ENCODE measurements around the gene AMBRA1. TPM values are rescaled to one million over a fixed set of nuclear protein-coding genes. Genes with fewer than 3 reads are reported as not detected.

The AMBRA1 gene
- total and polyA plus RNA-seq, 12 donors: 5.2 to 23.3 (median 16.0) TPM

DNA sequence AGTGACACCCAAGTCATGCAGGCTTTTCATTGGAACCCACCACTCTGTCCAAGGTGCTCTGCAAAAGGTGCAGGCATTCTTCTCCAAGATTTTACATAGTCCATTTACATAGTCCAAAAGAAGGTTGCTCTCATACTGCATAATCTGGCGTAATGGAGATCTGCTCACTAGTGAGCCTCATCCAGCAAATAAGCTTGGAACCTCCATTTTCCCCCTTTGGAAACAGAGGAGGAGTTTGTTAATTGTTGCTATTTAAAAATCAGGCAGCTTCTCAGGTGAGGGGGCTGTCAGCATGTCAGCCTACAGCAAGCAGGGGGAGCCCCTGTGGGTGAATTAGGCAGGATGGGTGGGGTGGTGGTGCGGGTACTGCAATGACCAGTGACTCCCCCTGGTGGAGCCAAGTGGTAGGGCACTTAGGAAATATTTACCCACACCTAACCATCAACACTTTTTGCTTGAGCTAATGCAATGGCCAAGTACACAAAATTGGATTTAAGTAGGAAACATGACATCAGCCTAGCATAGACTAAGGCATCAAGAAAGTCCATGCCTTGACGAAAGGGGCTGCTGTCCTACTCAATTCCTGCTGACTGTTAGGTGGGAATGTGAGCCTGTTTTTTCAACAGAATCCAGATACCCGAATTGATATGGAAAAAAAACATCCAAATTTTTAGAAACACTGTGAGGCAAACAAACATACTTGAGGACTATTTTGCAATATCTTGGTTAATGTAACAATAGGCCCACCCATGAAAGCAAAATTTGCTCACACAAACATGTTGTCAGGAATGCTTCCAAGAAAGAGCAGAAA is 64.5 kb downstream of the AMBRA1 start:
- intact Hi-C loops (cut with DNase I): loop anchor here in 7 of 10 donors (2.0 to 5.0 kb wide), 4 partner anchors 37 to 142 kb away; partner anchors contain the start of gene CHRM4 (in 1 of the 7)
- 43 to 53% methylated on average over 4 of the region's 4 CpGs for WGBS, 2 donors
- H3K27ac ChIP-seq: no peak overlapping the region
- H3K36me3 ChIP-seq: no peaks in the 10 kb centered on the region
- TF ChIP-seq, protein P1, sequence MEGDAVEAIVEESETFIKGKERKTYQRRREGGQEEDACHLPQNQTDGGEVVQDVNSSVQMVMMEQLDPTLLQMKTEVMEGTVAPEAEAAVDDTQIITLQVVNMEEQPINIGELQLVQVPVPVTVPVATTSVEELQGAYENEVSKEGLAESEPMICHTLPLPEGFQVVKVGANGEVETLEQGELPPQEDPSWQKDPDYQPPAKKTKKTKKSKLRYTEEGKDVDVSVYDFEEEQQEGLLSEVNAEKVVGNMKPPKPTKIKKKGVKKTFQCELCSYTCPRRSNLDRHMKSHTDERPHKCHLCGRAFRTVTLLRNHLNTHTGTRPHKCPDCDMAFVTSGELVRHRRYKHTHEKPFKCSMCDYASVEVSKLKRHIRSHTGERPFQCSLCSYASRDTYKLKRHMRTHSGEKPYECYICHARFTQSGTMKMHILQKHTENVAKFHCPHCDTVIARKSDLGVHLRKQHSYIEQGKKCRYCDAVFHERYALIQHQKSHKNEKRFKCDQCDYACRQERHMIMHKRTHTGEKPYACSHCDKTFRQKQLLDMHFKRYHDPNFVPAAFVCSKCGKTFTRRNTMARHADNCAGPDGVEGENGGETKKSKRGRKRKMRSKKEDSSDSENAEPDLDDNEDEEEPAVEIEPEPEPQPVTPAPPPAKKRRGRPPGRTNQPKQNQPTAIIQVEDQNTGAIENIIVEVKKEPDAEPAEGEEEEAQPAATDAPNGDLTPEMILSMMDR (IDR thresholded peaks at IDR 0.05): peak; percentile 90 to 97 (median 92)
- ATAC-seq: peak; percentile 41 to 86 (median 82)
- no peak overlapping the region for H3K4me3 ChIP-seq
- no peaks in the 10 kb centered on the region for H3K27me3 ChIP-seq
- peak; percentile 36 to 71 for DNase-seq
- peaks cover 0 to 16% (median 4%) of the 10 kb centered on the region in 11 donors for H3K9me3 ChIP-seq
- H3K4me1 ChIP-seq: peaks cover 5 to 48% (median 38%) of the 10 kb centered on the region in 9 donors

GRCh38 chr11:46528445-46529094 is 65.3 kb downstream of the AMBRA1 start:
- H3K4me1 ChIP-seq: peaks cover 5 to 54% (median 40%) of the 10 kb centered on the region in 9 donors
- intact Hi-C loops (cut with DNase I): loop anchor here in 7 of 10 donors (2.0 to 5.0 kb wide), 4 partner anchors 36 to 141 kb away; partner anchors contain the start of gene CHRM4 (in 1 of the 7)
- ATAC-seq: peak in 2 of 8 donors; percentile 18 to 24

DNA sequence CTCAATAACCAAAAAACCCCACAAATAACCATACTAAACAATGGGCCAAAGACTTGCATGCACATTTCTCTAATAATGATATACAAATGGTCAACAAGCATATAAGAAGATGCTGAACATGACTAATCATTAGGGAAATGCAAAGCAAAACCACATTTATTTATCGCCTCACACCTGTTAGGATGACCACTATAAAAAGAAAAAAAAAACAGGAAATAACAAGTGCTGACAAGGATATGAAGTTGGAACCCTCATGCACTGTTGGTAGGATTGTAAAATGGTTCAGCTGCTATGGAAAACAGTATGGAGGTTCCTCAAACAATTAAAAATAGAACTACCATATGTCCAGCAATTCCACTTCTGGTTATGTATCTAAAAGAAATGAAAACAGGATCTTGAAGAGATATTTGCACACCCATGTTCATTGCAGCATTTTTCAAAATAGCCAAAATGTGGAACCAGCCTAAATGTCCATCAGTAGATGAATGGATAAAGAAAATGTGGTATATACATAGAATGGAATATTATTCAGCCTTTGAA is 66.2 kb downstream of the AMBRA1 start:
- H3K4me1 ChIP-seq: peaks cover 5 to 63% (median 47%) of the 10 kb centered on the region in 9 donors
- ATAC-seq (no peak), DNase-seq (no peak)
- no peaks in the 10 kb centered on the region for H3K27me3 ChIP-seq
- intact Hi-C loops (cut with DNase I): loop anchor here in 7 of 10 donors (2.0 to 5.0 kb wide), 4 partner anchors 35 to 140 kb away; partner anchors contain the start of gene CHRM4 (in 1 of the 7)
- no peak overlapping the region for H3K27ac ChIP-seq
- TF ChIP-seq, protein P1 (IDR thresholded peaks at IDR 0.05): no peak
- 83 to 91% methylated on average over 1 of the region's 1 CpG for WGBS, 2 donors
- H3K4me3 ChIP-seq: no peak overlapping the region
- H3K36me3 ChIP-seq: no peaks in the 10 kb centered on the region
- peaks cover 0 to 16% (median 4%) of the 10 kb centered on the region in 11 donors for H3K9me3 ChIP-seq

More at GRCh38 chr11:46528445-46529094, 65.3 kb downstream of the AMBRA1 start:
- Histone ChIP-seq H3K36me3 (no peaks in the 10 kb centered on the region), H3K27me3 (no peaks in the 10 kb centered on the region), H3K9me3 (peaks cover 0 to 16% (median 4%) of the 10 kb centered on the region in 11 donors), H3K4me3 (no peak overlapping the region), H3K27ac (no peak overlapping the region)
- WGBS, 2 donors: 70 to 72% methylated on average over 8 of the region's 8 CpGs
- TF ChIP-seq, protein P1 (IDR thresholded peaks at IDR 0.05): no peak
- no peak for DNase-seq
